HG03439 (cell line): ENCODE measurements around the gene ABCB9.
A peak's percentile ranks its signal among the peaks of the same experiment; 100 is the strongest.

Source experiments
- ATAC-seq: cut with Tn5 transposase; IDR thresholded peaks from one replicate; pipeline ENCODE4 v1.9.1; 2021; ENCODE audit warnings: mild to moderate bottlenecking, moderate library complexity; ENCODE audit not compliant: unreplicated experiment

The ABCB9 gene

DNA sequence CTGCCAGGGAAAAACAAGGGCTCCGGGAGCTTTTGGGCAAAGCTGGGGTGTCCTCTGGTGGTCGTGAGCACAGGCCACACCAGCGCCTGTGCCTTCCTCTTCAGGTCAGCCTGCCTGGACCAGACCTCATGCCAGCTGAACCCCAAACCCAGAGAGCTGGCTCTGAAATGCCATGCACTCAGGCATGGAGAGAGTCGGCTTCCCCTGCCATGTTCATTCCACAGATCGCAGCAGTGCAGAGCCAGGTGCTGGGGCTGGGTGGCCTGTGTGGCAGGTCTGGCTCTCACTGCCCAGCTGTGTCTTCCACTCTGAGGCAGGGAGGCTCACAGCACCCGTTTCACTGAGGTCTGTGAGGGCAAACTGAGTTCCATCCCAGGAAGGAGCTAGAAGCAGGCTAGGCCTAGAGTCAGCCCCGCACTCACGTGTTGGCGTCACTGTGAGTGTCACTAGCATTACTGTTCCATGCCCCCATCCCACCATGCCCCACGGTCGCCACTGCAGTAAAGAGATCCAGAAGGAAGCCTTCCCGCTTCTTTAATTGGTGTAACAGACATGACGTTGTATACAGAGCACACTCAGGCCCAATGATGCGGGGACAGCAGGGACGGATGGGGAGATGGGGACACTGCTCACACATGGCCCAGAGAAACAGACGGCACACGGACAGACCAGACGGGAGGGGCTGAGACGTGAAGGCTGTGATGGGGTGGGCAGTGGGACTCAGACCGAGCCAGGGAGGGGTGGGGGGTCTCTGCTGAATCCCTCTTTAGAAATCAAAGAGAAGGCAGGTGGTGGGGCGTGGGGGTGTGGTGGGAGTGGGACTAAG, 16.9 kb upstream of the ABCB9 start:
- ATAC-seq: no peak

DNA sequence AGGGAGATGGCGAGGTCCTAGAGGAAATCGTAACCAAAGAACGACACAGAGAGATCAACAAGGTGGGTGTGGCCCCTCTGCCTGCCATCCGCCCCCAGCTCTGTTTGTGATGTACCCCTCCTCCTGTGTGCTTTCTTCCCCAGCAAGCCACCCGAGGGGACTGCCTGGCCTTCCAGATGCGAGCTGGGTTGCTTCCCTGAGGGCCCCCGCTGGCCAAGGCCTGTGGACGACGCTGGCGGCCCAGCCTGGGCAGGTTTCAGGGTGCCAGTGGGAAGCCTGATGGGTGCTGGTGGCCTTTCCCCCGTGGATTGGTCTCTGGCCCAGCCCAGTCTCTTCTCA, 16.2 kb upstream of the ABCB9 start:
- ATAC-seq: no peak

DNA sequence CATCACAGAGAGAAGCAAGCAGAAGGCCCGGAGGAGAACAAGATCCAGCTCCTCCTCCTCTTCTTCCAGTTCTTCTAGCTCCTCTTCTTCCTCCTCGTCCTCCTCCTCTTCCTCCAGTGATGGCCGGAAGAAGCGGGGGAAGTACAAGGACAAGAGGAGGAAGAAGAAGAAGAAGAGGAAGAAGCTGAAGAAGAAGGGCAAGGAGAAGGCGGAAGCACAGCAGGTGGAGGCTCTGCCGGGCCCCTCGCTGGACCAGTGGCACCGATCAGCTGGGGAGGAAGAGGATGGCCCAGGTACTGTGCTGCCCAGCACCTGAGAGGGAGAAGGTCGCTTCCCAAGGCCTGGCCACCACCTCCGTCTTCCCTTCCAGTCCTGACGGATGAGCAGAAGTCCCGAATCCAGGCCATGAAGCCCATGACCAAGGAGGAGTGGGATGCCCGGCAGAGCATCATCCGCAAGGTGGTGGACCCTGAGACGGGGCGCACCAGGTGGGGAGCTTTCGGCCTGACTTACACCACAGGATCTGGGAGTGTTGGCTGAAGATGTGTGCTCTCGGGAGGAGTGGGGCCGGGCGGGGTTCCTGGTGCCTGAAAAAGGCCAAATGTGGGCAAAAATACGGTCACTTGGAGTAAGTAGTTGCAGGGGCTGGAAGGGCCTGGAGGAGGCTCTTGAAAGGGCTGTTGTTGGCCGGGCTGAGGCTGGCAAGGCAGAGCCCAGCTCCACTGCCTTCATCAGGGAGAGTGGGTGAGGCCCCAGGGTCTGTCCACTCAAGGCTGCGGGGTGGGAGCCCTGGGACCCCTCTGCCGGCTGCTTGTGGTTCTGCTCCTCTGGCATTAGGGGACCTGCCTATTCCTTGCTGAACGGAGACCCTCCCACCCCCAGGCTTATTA, 15.6 kb upstream of the ABCB9 start:
- ATAC-seq: no peak

DNA sequence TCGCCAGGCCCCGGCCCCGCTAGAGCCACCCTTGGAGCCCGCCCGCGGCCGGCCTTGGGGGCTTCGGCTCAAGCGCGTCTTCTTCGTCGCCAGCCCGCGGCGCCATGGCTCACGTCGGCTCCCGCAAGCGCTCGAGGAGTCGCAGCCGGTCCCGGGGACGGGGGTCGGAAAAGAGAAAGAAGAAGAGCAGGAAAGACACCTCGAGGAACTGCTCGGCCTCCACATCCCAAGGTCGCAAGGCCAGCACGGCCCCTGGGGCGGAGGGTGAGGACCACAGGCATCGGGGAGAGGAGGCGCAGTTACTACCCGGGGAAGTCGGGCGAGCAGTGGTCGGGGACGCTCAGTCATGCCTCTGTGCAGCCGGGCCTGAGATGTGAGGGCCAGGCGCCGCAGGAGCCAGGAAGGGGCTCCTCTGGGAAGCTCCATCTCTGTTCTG, 14.8 kb upstream of the ABCB9 start:
- ATAC-seq: no peak

DNA sequence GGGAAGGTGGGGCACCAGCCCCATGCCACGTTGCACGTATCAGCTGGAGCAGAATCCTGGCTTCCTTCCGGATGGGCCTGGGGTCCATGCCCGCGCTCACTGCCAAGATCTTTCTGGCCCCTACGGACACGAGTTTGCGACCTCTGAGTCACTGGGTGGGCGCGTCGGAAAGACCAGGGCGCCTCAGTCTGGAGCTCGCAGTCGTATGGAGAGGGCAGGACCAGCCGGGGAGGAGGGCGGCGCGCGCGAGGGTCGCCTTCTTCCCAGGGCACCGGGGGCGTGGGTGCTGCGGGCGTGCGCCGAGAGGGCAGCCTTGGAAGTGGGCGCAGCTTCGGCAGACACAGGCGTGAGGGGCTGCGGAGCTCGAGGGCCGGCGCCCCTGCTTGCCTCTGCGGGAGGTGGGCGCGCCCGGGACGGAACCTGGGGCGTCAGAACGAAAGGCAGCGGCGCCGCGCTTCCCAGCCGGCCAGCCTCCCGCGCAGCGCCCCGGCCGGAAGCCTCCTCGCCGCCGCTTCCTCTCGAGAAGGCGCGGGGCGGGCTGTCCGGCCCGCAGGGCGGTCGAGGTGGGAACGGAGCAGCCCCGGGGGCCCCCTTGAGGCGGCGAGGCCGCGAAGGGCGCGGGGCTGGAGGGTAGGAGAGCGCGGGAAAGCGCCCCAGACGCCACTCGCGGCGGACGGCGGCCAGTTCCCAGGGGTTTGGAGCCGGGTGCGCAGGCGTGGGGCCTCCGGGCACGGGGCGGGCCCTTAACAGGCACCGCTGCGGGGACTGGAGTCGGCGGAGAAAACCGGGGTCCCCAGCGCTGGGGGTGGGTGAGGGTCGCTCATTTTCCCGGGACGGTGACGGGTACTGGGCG, 14.1 kb upstream of the ABCB9 start, which contains the start of gene ARL6IP4:
Gene ARL6IP4 (plus strand): TSS at position 499 of the 853 bp plus-strand sequence. CDS start 459 bp downstream, outside the sequence.
- peak; percentile 47 for ATAC-seq

DNA sequence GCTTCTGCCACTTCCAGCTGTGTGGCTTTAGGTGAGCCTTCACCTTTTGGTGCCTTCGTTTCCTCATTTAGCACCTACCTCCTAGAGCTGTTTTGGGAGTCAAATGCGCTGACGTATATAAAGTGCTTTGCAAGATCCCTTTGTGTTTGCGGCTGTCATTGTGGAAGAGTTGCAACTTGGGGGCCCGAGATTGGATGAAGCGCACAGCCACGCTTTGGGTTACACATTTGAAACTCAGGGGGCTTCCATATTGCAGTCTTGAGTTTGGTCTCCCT, 13.6 kb upstream of the ABCB9 start:
- no peak for ATAC-seq

DNA sequence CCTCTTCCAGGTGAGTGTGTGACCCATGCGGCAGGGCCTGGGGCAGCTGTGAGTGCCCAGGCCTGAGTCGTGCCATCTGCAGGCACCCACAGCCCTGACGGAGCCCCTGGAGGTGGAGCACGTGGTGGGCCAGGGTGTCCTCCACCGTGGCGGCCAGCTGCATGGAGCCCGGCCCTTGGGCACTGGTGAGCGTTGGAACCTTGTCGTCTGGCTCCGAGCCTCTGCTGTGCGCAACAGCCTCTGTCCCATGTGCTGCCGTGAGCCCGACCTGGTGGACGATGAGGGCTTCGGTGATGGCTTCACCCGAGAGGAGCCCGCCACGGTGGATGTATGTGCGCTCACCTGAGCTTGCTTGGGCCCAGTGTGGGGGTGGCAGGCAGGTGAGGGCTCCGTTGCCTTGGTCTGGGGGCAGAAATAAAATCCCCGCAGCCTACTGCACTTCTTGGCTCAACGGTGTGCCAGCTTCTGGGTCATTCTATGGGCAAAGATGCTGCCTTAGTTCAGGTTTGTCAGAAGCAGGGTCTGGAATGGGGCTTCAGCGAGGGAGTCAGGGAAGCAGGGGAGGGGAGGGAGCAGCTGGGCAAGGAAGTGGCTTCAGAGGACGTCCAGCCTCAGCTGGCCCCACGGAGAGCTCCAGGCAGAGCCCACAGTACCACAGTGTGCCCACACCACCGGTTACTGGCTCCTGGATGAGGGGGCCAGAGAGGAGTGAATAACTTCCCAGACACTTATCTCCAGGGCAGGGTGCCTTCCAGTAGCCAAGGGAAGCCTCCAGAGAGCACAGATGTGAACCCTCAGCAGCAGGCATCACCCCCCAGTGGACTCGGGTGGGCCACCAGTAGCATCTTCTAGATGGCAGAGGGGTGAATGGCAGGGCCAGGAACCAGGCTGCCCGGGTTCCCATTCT, 13.0 kb upstream of the ABCB9 start:
- ATAC-seq: no peak

DNA sequence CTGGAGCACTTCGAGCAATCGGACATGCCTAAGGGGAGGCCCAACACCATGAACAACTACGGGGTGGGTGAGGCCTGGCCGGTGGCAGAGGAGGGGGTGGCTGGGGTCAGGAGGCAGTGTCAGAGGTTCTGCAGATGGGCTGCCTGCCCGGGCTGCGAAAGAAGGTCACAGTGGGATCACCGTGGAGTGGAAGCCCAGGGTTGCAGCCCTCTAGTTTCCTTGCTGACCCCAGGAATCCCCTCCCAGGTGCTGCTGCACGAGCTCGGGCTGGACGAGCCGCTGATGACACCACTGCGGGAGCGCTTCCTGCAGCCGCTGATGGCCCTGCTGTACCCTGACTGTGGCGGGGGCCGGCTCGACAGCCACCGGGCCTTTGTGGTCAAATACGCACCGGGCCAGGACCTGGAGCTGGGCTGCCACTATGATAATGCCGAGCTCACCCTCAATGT, 12.3 kb upstream of the ABCB9 start:
- no peak for ATAC-seq

DNA sequence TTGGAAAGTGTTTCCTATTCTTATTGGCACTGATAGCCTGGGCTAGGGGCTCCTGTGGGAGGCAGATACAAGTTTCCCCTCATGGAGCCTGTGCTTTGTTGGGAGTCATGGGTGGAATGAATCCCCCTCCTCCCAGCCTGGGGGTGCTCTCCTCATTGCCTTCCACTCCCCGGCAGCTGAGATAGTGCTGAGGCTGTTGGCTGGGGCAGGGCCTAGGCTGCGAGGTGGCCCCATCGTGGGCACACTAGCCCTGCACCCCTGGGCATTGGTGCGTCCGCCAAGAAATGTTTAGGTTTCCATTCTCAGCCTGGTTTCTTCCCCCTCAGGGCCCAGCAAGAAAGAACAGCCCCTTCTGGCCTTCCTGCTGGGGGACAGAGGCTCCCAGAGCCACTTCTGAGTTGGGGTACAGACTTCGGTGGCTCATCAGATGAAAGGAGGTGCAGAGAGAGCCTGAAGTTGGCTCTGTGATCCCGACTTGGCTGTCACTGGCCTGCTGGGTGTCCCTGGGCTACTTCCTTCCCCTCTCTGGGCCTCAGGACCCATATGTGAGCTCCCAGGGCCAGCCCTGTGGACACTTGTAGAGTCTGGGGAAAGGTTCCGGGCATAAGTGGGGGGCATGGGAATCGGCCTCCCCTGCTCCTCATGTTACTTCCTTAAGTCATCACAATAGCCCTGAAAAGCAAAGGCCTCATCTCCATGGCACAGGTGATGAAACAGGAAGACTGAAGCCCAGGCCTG, 11.6 kb upstream of the ABCB9 start:
- no peak for ATAC-seq

DNA sequence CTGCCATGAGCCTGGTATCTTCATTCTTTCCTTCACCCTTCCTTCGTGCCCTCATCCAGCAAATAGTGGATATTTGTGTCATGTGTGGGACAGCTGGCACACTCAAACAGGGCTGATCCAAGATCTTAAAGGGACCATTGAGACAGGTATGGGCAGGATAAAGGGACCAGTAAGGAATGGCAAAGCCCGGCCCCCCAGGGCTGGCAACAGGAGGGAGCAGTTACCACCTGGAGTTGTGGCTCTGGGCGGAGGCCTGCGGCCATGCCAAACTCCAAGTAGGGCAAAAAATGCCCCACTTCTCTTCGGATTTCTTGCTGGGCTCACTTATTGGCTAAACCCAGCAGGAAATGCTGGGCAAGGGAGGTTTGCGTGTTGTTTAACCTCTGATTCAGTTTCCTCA, 10.9 kb upstream of the ABCB9 start:
- ATAC-seq: no peak

DNA sequence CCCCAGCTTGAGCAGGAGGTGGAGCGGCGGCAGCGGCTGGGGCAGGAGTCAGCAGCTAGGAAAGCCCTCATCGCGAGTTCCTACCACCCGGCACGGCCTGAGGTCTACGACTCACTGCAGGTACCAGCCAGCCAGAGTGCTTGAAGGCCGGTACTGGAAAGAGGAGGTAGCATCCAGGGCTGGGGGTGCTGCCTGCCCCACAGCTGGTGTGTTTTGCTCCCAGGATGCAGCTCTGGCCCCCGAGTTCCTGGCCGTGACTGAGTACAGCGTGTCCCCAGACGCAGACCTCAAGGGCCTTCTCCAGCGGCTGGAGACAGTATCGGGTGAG, 10.3 kb upstream of the ABCB9 start:
- ATAC-seq: no peak

DNA sequence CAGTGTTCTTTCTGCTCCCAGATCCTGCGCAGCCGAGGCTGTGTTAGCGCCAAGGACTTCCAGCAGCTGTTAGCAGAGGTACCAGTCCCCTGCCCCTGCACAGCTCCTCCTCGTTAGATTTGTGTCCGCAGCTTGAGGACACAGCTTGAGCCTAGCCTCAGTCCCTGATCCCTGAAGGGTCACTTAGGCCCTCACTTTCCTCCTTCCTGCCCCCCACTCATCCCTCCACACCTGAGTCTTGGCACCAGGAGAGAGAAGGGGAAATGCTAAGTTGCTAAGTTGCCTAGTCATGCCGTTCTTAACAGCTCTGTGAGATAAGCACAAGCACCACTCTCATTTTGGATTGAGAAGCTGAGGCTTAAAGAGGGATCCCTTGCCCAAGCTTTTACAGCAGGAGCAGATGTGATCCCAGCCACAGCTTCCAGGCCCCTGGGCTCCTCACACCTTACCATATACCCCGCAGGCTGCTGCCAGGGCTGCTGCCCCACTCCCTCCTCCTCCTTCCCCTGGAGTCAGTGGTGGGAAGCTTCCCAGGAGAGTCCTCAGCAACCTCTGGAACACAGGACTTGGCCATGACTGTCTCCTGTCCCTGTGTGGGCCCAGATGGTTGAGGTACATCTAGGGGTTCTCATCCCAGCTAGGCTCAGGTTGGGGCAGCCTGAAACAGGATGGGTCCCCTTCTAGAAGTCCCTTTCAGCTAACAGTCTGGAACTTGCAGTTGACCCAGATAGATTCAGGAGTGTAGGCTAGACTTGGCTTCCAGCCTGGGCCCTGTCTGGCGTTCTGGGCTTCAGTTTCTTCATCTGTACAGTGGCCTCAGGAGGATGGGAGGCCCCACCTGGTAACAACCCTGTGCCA, 9.8 kb upstream of the ABCB9 start:
- ATAC-seq: no peak

DNA sequence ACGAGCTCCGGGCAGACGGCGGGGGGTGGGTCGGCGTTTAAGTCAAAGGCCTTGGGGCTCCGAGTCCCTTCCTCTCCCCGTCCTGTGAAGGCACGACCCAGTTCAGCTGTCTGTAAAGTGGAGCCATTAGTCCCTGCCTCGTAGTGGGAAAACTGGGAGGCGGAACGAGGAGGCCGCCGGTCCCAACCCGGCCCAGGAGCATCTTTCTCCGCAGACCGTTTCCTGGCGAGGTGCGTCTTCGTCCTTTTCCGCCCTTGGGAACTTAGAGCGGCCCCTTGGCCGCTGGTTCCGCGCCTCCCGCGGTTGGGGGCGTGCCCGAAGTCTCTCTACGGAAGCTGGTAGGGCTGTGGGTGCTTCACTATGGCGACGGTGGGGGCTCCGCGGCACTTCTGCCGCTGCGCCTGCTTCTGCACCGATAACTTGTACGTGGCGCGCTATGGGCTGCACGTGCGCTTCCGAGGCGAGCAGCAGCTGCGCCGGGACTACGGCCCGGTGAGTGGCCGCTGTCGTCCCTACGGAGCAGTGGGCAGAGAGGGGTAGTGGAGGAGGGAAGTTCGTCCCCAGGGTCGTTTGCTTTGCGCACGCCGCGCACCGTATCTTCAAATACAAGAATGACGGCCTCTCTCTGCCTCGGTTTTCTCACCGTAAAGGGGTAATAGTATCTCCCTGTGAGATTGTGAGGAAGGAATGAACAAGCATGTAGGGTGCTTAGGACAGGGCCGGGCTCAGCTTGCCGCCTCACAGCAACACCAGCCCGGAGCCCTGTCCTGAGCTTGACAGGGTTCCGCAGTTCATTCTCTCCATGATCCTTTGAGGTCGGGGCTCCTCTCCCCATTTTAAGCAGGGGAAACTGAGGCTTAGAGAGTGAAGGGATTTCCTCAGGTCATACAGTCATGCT, 8.9 kb upstream of the ABCB9 start, which contains the start of gene OGFOD2:
Gene OGFOD2 (plus strand): TSS at position 353 of the 898 bp plus-strand sequence. CDS start 8 bp downstream, at position 361.
- ATAC-seq: peak; percentile 70

DNA sequence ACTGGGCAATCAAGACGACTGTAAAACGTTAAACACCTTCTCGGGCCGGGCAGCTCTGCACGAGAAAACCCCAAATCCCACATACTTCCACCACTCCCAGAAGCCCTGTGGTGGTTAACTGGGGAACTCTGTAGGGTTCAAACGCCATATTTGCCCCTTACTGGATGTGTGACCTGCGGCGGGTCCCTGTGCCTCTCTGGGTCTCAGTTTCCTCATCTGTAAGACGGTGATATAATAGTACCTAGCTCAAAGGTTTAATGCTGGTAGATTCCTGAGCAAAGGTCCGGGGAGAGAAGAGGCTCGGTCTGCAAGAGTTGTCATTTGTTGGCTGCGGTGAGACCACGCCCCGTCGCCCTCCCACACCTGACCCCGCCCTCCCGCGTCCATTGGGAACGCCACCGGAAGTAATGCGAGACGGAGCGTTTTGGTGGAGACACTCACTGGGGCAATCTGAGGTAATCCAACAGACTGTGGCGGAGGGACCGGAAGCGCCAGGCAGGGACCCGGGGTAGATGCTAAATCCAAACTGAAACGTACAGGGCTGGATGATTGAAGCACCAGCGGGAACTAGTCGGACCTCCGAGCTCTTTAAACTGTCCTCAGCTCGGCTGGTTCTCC, 8.1 kb upstream of the ABCB9 start:
- ATAC-seq: peak; percentile 73

DNA sequence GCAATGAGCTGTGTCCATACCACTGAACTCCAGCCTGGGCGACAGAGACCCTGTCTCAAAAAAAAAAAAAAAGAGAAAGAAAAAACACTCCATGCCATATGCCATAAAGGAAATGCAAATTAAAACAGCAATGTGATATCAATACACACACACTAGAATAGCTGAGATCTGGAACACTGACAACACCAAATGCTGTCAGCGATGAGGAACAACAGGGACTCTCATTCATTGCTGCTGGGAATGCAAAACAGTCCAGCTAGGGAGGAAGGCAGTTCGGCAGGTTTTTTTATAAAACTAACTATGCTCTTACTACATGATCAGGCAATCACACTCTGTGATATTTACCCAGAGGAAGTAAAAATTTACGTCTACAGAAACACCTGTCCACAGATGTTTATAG, 3.4 kb upstream of the ABCB9 start:
- ATAC-seq: no peak

DNA sequence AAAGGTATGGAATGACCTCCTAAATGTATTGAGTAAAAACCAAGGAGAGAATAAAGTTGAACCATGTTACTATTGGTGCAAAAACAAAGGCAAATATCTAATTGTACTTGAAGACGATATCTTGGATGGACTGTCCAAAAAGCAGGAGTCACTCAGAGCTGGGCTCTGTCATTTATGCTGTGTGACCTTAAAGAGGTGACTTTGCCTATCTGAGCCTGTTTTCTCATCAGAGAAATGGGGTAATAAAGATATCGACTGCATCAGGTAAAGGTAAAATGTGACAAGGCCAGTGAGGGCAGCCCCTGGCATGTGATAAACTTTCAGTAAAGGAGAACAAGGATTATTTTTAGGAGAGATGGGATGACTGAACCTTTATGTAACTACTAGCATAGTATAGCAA, 1.8 kb upstream of the ABCB9 start:
- ATAC-seq: no peak
